Activated naive CD4-positive, alpha-beta T cell treated with anti-CD3 and anti-CD28 coated beads, Interleukin-2, amount 50 U/mL, for 24 hours (primary cell): ENCODE data around the gene KSR1.
"Not testable (repeated sequence)": the region's sequence is repeated elsewhere in the genome, so short reads cannot be mapped to it uniquely, and the experiment has no call there.

ENCODE experiments used
- H3K27ac Mint-ChIP-seq: one replicate; pipeline ENCODE4 v1.8.0; 2021; ENCODE audit warnings: mild to moderate bottlenecking, mixed read lengths
- H3K27me3 Mint-ChIP-seq: one replicate; pipeline ENCODE4 v1.8.0; 2021; ENCODE audit warnings: mixed read lengths
- H3K36me3 Mint-ChIP-seq: one replicate; pipeline ENCODE4 v1.8.0; 2021; ENCODE audit warnings: mixed read lengths
- H3K4me1 Mint-ChIP-seq: one replicate; pipeline ENCODE4 v1.8.0; 2021; ENCODE audit warnings: mixed read lengths
- H3K4me3 Mint-ChIP-seq: one replicate; pipeline ENCODE4 v1.8.0; 2021; ENCODE audit warnings: mild to moderate bottlenecking, mixed read lengths
- H3K9me3 Mint-ChIP-seq: one replicate; pipeline ENCODE4 v1.8.0; 2021; ENCODE audit warnings: mixed read lengths

KSR1 gene

GRCh38 chr17:27488231-27488630 lies 32.0 kb downstream of the KSR1 start:
- H3K4me1 Mint-ChIP-seq, result peaks cover 7% of the 10 kb centered on the region
- H3K36me3 Mint-ChIP-seq, result peaks cover 4% of the 10 kb centered on the region
- H3K27me3 Mint-ChIP-seq, result no peaks in the 10 kb centered on the region
- no peak overlapping the region for H3K27ac Mint-ChIP-seq
- no peak overlapping the region for H3K4me3 Mint-ChIP-seq
- no peaks in the 10 kb centered on the region for H3K9me3 Mint-ChIP-seq

- Mint-ChIP-seq H3K27me3 (no peaks in the 10 kb centered on the region), H3K4me3 (no peak overlapping the region), H3K27ac (no peak overlapping the region)
These were observed 32.9 kb downstream of the KSR1 start for GRCh38 chr17:27489045-27489715.

GRCh38 chr17:27490391-27490790 lies 34.1 kb downstream of the KSR1 start:
- Mint-ChIP-seq H3K4me1 (peaks cover 4% of the 10 kb centered on the region), H3K27ac (no peak overlapping the region), H3K9me3 (no peaks in the 10 kb centered on the region), H3K27me3 (no peaks in the 10 kb centered on the region), H3K4me3 (no peak overlapping the region), H3K36me3 (peaks cover 4% of the 10 kb centered on the region)

More at GRCh38 chr17:27489045-27489715, 32.9 kb downstream of the KSR1 start:
- H3K36me3 Mint-ChIP-seq, result peaks cover 4% of the 10 kb centered on the region
- H3K9me3 Mint-ChIP-seq, result no peaks in the 10 kb centered on the region
- H3K4me1 Mint-ChIP-seq, result peaks cover 4% of the 10 kb centered on the region

GRCh38 chr17:27491713-27492190 lies 35.5 kb downstream of the KSR1 start:
- Mint-ChIP-seq H3K27ac (no peak overlapping the region), H3K4me1 (peaks cover 4% of the 10 kb centered on the region)

GRCh38 chr17:27492470-27492869 lies 36.2 kb downstream of the KSR1 start:
- H3K36me3 Mint-ChIP-seq, result peaks cover 3% of the 10 kb centered on the region
- H3K27me3 Mint-ChIP-seq, result no peaks in the 10 kb centered on the region
- H3K4me1 Mint-ChIP-seq, result peaks cover 4% of the 10 kb centered on the region
- H3K9me3 Mint-ChIP-seq, result no peaks in the 10 kb centered on the region
- no peak overlapping the region for H3K27ac Mint-ChIP-seq
- H3K4me3 Mint-ChIP-seq, result no peak overlapping the region

More at GRCh38 chr17:27491713-27492190, 35.5 kb downstream of the KSR1 start:
- Mint-ChIP-seq H3K27me3 (no peaks in the 10 kb centered on the region), H3K4me3 (no peak overlapping the region), H3K36me3 (peaks cover 3% of the 10 kb centered on the region), H3K9me3 (no peaks in the 10 kb centered on the region)

GRCh38 chr17:27493088-27493487 lies 36.8 kb downstream of the KSR1 start:
- Mint-ChIP-seq H3K4me1 (peaks cover 4% of the 10 kb centered on the region), H3K27me3 (no peaks in the 10 kb centered on the region), H3K9me3 (no peaks in the 10 kb centered on the region), H3K27ac (no peak overlapping the region), H3K4me3 (no peak overlapping the region), H3K36me3 (peaks cover 3% of the 10 kb centered on the region)

- H3K27me3 Mint-ChIP-seq, result no peaks in the 10 kb centered on the region
- peaks cover 1% of the 10 kb centered on the region for H3K4me1 Mint-ChIP-seq
- H3K27ac Mint-ChIP-seq, result no peak overlapping the region
- no peaks in the 10 kb centered on the region for H3K9me3 Mint-ChIP-seq
- H3K36me3 Mint-ChIP-seq, result no peaks in the 10 kb centered on the region
- H3K4me3 Mint-ChIP-seq, result no peak overlapping the region
These were observed 38.2 kb downstream of the KSR1 start for GRCh38 chr17:27494192-27495091.

- Mint-ChIP-seq H3K36me3 (peaks cover 5% of the 10 kb centered on the region), H3K27ac (no peak overlapping the region), H3K27me3 (no peaks in the 10 kb centered on the region), H3K4me3 (no peak overlapping the region), H3K9me3 (peaks cover 4% of the 10 kb centered on the region), H3K4me1 (no peaks in the 10 kb centered on the region)
These were observed 39.2 kb downstream of the KSR1 start for GRCh38 chr17:27495460-27495859.

- Mint-ChIP-seq H3K27me3 (no peaks in the 10 kb centered on the region), H3K9me3 (peaks cover 5% of the 10 kb centered on the region), H3K36me3 (peaks cover 7% of the 10 kb centered on the region), H3K4me3 (no peak overlapping the region), H3K4me1 (no peaks in the 10 kb centered on the region), H3K27ac (no peak overlapping the region)
These were observed 39.8 kb downstream of the KSR1 start for GRCh38 chr17:27496005-27496404.

- Mint-ChIP-seq H3K27me3 (no peaks in the 10 kb centered on the region), H3K4me1 (no peaks in the 10 kb centered on the region), H3K27ac (no peak overlapping the region), H3K9me3 (peaks cover 5% of the 10 kb centered on the region), H3K36me3 (peaks cover 7% of the 10 kb centered on the region), H3K4me3 (no peak overlapping the region)
These were observed 40.2 kb downstream of the KSR1 start for GRCh38 chr17:27496437-27496943.

- H3K9me3 Mint-ChIP-seq, result peaks cover 5% of the 10 kb centered on the region
- no peaks in the 10 kb centered on the region for H3K4me1 Mint-ChIP-seq
- H3K4me3 Mint-ChIP-seq, result no peak overlapping the region
- H3K27ac Mint-ChIP-seq, result no peak overlapping the region
- no peaks in the 10 kb centered on the region for H3K27me3 Mint-ChIP-seq
- H3K36me3 Mint-ChIP-seq, result peaks cover 8% of the 10 kb centered on the region
These were observed 40.7 kb downstream of the KSR1 start for GRCh38 chr17:27496971-27497370.

GRCh38 chr17:27497696-27498095 lies 41.4 kb downstream of the KSR1 start:
- no peaks in the 10 kb centered on the region for H3K4me1 Mint-ChIP-seq
- H3K36me3 Mint-ChIP-seq, result peaks cover 9% of the 10 kb centered on the region

GRCh38 chr17:27498615-27499309 lies 42.5 kb downstream of the KSR1 start:
- H3K4me1 Mint-ChIP-seq, result no peaks in the 10 kb centered on the region
- no peaks in the 10 kb centered on the region for H3K27me3 Mint-ChIP-seq
- H3K9me3 Mint-ChIP-seq, result peaks cover 5% of the 10 kb centered on the region
- no peak overlapping the region for H3K4me3 Mint-ChIP-seq
- H3K27ac Mint-ChIP-seq, result no peak overlapping the region
- H3K36me3 Mint-ChIP-seq, result peaks cover 9% of the 10 kb centered on the region

More at GRCh38 chr17:27497696-27498095, 41.4 kb downstream of the KSR1 start:
- H3K27ac Mint-ChIP-seq, result no peak overlapping the region
- H3K4me3 Mint-ChIP-seq, result no peak overlapping the region
- peaks cover 5% of the 10 kb centered on the region for H3K9me3 Mint-ChIP-seq
- H3K27me3 Mint-ChIP-seq, result no peaks in the 10 kb centered on the region

- H3K27ac Mint-ChIP-seq, result no peak overlapping the region
- H3K27me3 Mint-ChIP-seq, result no peaks in the 10 kb centered on the region
These were observed 43.4 kb downstream of the KSR1 start for GRCh38 chr17:27499451-27500265.

GRCh38 chr17:27501338-27501737 lies 45.1 kb downstream of the KSR1 start:
- H3K36me3 Mint-ChIP-seq, H3K4me3 Mint-ChIP-seq, H3K9me3 Mint-ChIP-seq, H3K27ac Mint-ChIP-seq, H3K4me1 Mint-ChIP-seq, H3K27me3 Mint-ChIP-seq: not testable (repeated sequence)

More at GRCh38 chr17:27499451-27500265, 43.4 kb downstream of the KSR1 start:
- no peaks in the 10 kb centered on the region for H3K4me1 Mint-ChIP-seq
- H3K4me3 Mint-ChIP-seq, result no peak overlapping the region
- peaks cover 9% of the 10 kb centered on the region for H3K36me3 Mint-ChIP-seq
- peaks cover 5% of the 10 kb centered on the region for H3K9me3 Mint-ChIP-seq
